Activated CD4-positive, alpha-beta memory T cell treated with anti-CD3 and anti-CD28 coated beads for 36 hours (primary cell): Measurements from ENCODE around the gene AMDHD2. TPM values are rescaled to one million over a fixed set of nuclear protein-coding genes. Genes with fewer than 3 reads are reported as not detected.
"Not testable (repeated sequence)": the region's sequence is repeated elsewhere in the genome, so short reads cannot be mapped to it uniquely, and the experiment has no call there.

Experiments
- CTCF ChIA-PET: fragments of 350-600 bp; sonication (Branson Sonifier 250); formaldehyde crosslinking; loops from one replicate; lab custom pipeline; 2021; ENCODE audit warnings: antibody characterized with exemption, inconsistent platforms; lab: Charles Lee
- POLR2A ChIA-PET: fragments of 350-600 bp; sonication (Branson Sonifier 250); formaldehyde crosslinking; loops from one replicate; lab custom pipeline; 2021; ENCODE audit warnings: antibody characterized with exemption; lab: Charles Lee
- DNase-seq: peaks from one replicate; pipeline ENCODE4 v3.0.0-alpha.2; 2020
- H3K27ac Mint-ChIP-seq: one replicate; pipeline ENCODE4 v1.8.0; 2021; ENCODE audit warnings: mixed read lengths
- H3K27me3 Mint-ChIP-seq: one replicate; pipeline ENCODE4 v1.8.0; 2021; ENCODE audit warnings: mixed read lengths
- H3K36me3 Mint-ChIP-seq: one replicate; pipeline ENCODE4 v1.8.0; 2021; ENCODE audit warnings: mixed read lengths
- H3K4me1 Mint-ChIP-seq: one replicate; pipeline ENCODE4 v1.8.0; 2021; ENCODE audit warnings: low read depth, mixed read lengths
- H3K4me3 Mint-ChIP-seq: one replicate; pipeline ENCODE4 v1.8.0; 2021; ENCODE audit warnings: mild to moderate bottlenecking, mixed read lengths
- H3K9me3 Mint-ChIP-seq: one replicate; pipeline ENCODE4 v1.8.0; 2021; ENCODE audit warnings: mixed read lengths
- intact Hi-C: fragments of 100-400 bp; cut with micrococcal nuclease; formaldehyde crosslinking; loops from one replicate; pipeline ENCODE4 v1.15.1; 2023
- total RNA-seq, 2 experiments: library from RNA; stranded (reverse); gene quantifications; one replicate each; pipeline ENCODE4 v1.2.3, GENCODE V29; 2021

The AMDHD2 gene
- total RNA-seq, 2 experiments from 2014 or later, result 28.3 to 30.5 TPM

DNA sequence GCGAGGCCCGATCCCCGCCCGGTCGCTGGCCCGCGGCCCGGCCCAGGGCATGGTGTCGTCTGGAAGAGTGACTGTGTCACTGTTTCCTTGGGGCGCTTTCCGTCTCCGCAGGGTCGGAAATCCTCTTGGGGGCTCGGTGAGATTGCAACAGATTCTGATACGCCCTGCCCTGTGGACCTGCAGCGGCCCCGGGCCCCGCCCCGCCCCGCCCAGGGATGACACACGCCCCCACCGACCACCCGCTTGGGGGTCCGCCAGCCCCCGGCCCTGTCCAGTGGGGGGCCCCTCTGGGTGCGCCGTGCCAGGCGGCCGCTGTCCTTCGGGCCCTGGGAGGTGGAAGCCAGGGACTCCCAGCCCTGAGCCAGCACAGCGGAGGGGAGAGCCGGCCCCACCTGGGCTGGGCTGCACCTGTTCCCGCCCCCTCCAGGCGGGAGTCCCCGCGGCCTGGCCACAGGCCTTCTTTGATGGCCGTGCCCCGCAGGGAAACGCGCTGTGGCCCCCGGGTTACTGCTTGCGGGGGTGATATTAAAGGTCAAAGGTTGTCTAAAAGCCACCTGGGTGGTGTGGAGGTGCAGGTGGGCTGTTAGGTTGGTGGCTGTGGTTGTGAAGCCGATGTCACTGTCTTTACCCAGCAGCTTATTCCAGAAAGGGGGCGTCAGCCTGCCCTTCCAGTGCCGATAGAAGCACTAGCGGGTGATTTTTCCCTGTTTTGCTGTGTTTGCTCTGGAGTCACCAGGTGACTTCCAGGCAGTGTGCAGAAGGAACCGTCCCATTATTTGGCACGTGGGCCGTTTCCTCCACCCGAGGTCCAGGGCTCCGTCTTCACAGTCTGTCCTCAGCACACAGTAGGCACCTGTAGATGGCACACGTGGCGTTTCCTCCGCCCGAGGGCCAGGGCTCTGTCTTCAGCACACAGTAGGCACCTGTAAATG is 44.5 kb upstream of the AMDHD2 start:
- intact Hi-C loops, result no loop called here
- peaks cover 15% of the 10 kb centered on the region for H3K4me1 Mint-ChIP-seq
- H3K9me3 Mint-ChIP-seq, result no peaks in the 10 kb centered on the region
- POLR2A ChIA-PET, result interaction anchor here (0.6 to 1.4 kb wide), 5 partner anchors 16 to 437 kb away, joined by 3 to 4 read pairs (median 3); partner anchors contain the start of genes ATP6V0C and TEDC2
- H3K36me3 Mint-ChIP-seq, result no peaks in the 10 kb centered on the region
- peak; percentile 59 for DNase-seq
- peaks cover 12% of the 10 kb centered on the region for H3K27me3 Mint-ChIP-seq
- no peak overlapping the region for H3K27ac Mint-ChIP-seq
- peak overlapping the region; percentile 57 for H3K4me3 Mint-ChIP-seq
- CTCF ChIA-PET, result interaction anchor here (1.3 to 1.9 kb wide), 3 partner anchors 11 to 26 kb away, joined by 4 to 8 read pairs (median 5); partner anchors contain the start of gene TEDC2

GRCh38 chr16:2476345-2476720 is 43.8 kb upstream of the AMDHD2 start:
- Mint-ChIP-seq H3K27me3 (peaks cover 12% of the 10 kb centered on the region), H3K27ac (no peak overlapping the region), H3K4me1 (peaks cover 15% of the 10 kb centered on the region), H3K36me3 (no peaks in the 10 kb centered on the region), H3K4me3 (peak overlapping the region; percentile 57), H3K9me3 (no peaks in the 10 kb centered on the region)
- ChIA-PET POLR2A (no interaction called here), CTCF (no interaction called here)
- intact Hi-C loops, result no loop called here
- DNase-seq, result no peak

GRCh38 chr16:2476741-2477140 is 43.4 kb upstream of the AMDHD2 start:
- Mint-ChIP-seq H3K9me3 (no peaks in the 10 kb centered on the region), H3K4me3 (peak overlapping the region; percentile 57), H3K36me3 (no peaks in the 10 kb centered on the region), H3K27ac (no peak overlapping the region), H3K27me3 (peaks cover 12% of the 10 kb centered on the region), H3K4me1 (peaks cover 15% of the 10 kb centered on the region)
- ChIA-PET CTCF (no interaction called here), POLR2A (no interaction called here)
- intact Hi-C loops, result no loop called here
- no peak for DNase-seq

DNA sequence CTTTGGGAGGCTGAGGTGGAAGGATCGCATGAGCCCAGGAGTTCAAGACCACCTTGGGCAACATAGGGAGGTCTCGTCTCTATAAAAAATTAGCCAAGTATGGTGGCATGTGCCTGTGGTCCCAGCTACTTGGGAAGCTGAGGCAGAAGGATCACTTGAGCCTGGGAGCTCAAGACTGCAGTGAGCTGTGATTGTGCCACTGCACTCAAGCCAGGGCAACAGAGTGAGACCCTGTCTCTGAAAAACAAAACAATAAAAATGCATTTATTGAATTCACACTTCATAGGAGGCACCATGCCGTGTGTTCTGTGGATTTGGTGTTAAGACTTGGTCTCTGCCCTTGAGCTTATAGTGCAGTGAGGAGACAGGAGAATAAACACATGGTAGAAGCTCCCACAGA is 42.8 kb upstream of the AMDHD2 start:
- intact Hi-C loops, result no loop called here
- no peak overlapping the region for H3K27ac Mint-ChIP-seq
- CTCF ChIA-PET, result no interaction called here

GRCh38 chr16:2478279-2478678 is 41.9 kb upstream of the AMDHD2 start:
- ChIA-PET CTCF (no interaction called here), POLR2A (no interaction called here)
- Mint-ChIP-seq H3K9me3 (no peaks in the 10 kb centered on the region), H3K36me3 (no peaks in the 10 kb centered on the region), H3K4me1 (peaks cover 10% of the 10 kb centered on the region), H3K27ac (no peak overlapping the region), H3K27me3 (peaks cover under 1% of the 10 kb centered on the region), H3K4me3 (no peak overlapping the region)
- intact Hi-C loops, result no loop called here
- no peak for DNase-seq

More for the DNA sequence above, 42.8 kb upstream of the AMDHD2 start:
- Mint-ChIP-seq H3K27me3 (peaks cover 8% of the 10 kb centered on the region), H3K4me3 (no peak overlapping the region), H3K36me3 (no peaks in the 10 kb centered on the region), H3K4me1 (peaks cover 15% of the 10 kb centered on the region), H3K9me3 (no peaks in the 10 kb centered on the region)
- DNase-seq, result no peak
- POLR2A ChIA-PET, result no interaction called here

DNA sequence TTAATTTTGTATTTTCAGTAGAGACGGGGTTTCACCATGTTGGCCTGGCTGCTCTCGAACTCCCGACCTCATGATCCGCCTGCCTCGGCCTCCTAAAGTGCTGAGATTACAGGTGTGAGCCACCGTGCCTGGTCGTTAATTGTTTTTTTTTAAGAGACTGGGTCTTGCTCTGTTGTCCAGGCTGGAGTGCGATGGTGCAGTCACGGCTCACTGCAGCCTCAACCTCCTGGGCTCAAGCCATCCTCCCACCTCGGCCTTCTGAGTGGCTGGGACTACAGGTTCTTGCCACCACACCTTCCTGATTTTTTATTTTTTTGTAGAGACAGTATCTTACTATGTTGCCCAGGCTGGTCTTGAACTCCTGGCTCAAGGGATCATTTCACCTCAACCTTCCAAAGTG is 40.2 kb upstream of the AMDHD2 start:
- POLR2A ChIA-PET, H3K9me3 Mint-ChIP-seq, H3K27me3 Mint-ChIP-seq, H3K4me3 Mint-ChIP-seq, DNase-seq, H3K4me1 Mint-ChIP-seq, CTCF ChIA-PET, H3K27ac Mint-ChIP-seq, H3K36me3 Mint-ChIP-seq, intact Hi-C loops: not testable (repeated sequence)

DNA sequence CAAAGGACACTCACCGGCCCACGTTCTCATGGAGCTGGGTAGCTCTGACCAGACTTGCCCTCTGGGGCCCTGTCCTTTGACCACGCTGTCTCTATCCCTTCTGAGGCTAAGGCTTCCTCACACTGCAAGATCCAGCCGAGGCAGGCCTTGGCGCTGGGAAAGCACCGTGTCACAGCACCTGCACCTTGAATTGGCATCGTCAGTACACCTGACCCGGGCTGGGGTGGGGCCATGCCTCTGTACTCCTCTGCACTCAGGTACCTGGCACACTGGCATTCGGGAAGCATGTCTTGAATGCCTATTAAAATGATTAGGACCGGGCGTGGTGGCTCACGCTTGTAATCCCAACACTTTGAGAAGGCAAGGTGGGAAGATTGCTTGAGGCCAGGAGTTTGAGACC is 39.2 kb upstream of the AMDHD2 start:
- no peaks in the 10 kb centered on the region for H3K9me3 Mint-ChIP-seq
- H3K27ac Mint-ChIP-seq, result no peak overlapping the region
- CTCF ChIA-PET, result no interaction called here
- POLR2A ChIA-PET, result no interaction called here
- intact Hi-C loops, result no loop called here
- peaks cover 6% of the 10 kb centered on the region for H3K4me1 Mint-ChIP-seq
- H3K27me3 Mint-ChIP-seq, result no peaks in the 10 kb centered on the region
- no peak for DNase-seq
- no peaks in the 10 kb centered on the region for H3K36me3 Mint-ChIP-seq
- no peak overlapping the region for H3K4me3 Mint-ChIP-seq

DNA sequence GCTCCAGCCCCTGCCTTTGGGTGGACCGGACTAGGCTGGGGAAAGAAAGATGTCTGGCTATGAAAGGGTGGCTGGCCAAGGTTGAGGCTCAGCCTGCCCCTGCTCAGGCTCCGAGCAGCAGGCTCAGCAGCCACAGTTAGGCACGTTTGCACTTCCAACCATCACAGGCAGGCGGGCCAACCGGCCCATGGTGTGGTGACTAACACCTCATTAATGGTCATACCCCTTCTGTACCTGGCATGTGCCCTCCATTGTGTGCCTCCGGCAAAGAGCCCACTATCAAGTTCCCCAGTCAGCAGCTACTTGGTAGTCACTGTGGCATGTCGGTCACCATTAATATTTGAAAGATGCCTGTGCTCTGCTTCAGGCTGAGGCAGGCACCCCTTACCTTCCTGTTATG is 38.5 kb upstream of the AMDHD2 start:
- ChIA-PET CTCF (no interaction called here), POLR2A (no interaction called here)
- no peak for DNase-seq
- Mint-ChIP-seq H3K27ac (no peak overlapping the region), H3K9me3 (no peaks in the 10 kb centered on the region), H3K36me3 (no peaks in the 10 kb centered on the region), H3K4me1 (peaks cover 3% of the 10 kb centered on the region), H3K27me3 (no peaks in the 10 kb centered on the region), H3K4me3 (no peak overlapping the region)
- intact Hi-C loops, result no loop called here

DNA sequence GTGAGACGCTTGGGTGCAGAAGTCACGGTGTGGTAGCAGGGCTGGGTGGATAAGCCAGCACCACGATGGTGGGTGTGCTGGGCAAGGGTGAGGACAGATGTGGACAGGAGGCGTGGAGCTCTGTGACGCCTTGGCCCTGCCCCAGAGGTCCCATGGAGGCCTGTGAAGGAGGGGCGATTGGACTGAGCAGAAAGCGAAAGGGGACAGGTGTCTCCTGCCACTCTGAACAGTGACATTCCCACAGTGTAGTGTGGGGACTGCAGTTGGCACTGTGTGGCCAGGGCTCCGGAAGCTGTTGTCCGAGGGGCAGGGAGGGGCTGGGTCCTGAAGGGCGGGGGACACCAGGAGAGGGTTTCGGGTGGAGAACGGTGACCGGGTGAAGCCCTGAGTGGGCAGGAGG is 37.9 kb upstream of the AMDHD2 start:
- CTCF ChIA-PET, result no interaction called here
- POLR2A ChIA-PET, result no interaction called here
- Mint-ChIP-seq H3K9me3 (no peaks in the 10 kb centered on the region), H3K27me3 (no peaks in the 10 kb centered on the region), H3K36me3 (no peaks in the 10 kb centered on the region), H3K4me3 (no peak overlapping the region), H3K4me1 (peaks cover 9% of the 10 kb centered on the region), H3K27ac (no peak overlapping the region)
- intact Hi-C loops, result no loop called here
- no peak for DNase-seq

DNA sequence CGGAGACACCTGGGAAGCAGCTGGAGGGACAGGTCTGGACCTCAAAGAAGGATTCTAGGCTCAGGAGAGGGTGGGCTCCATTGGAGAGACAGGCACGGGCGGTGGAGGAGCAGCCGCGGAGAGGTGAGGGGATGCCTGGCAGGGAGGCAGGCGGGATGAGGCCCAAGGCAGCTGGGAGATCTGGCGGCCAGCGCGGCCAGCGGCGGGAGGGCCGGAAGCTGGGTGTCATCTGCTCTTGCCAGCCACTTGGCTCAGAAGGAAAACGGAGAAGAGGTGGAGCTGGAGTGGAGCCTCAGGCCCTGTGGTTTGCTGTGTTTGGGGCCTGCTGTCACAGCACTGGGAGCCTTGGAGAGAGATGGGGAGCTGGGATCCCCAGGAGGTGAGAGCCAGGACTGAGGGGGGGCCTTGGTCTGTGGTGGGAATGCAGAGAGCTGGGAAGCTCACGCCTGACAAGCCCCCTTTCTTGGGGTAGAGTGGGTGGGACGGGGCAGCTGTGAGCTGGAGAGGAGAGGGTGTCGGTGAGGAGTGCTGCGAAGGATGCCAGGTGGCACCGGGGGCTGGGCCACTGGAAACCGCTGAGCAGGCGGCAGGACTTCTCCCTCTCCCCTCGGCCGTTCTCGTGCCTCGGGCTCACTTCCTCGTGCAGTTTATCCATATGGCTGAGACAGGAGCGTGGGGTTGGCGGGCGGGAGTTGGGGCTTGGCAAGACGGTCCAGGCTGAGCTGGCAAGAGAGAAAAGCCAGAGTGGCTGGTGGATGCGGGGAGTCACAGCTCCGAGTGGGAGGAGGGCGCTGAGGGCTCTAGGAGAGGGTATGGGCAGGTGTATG is 37.2 kb upstream of the AMDHD2 start:
- CTCF ChIA-PET, result interaction anchor here (0.6 to 1.0 kb wide), 2 partner anchors 18 to 232 kb away, joined by 3 to 4 read pairs; no protein-coding TSS in a partner anchor
- H3K36me3 Mint-ChIP-seq, result no peaks in the 10 kb centered on the region
- intact Hi-C loops, result no loop called here
- no peaks in the 10 kb centered on the region for H3K27me3 Mint-ChIP-seq
- H3K9me3 Mint-ChIP-seq, result no peaks in the 10 kb centered on the region
- POLR2A ChIA-PET, result no interaction called here
- H3K4me3 Mint-ChIP-seq, result no peak overlapping the region
- H3K4me1 Mint-ChIP-seq, result peaks cover 13% of the 10 kb centered on the region
- no peak overlapping the region for H3K27ac Mint-ChIP-seq
- no peak for DNase-seq

- ChIA-PET CTCF (interaction anchor here (1.4 kb wide), 1 partner anchor 17 kb away, joined by 3 read pairs; no protein-coding TSS in a partner anchor), POLR2A (no interaction called here)
- DNase-seq, result no peak
- Mint-ChIP-seq H3K27ac (no peak overlapping the region), H3K4me3 (no peak overlapping the region), H3K4me1 (peaks cover 13% of the 10 kb centered on the region), H3K27me3 (no peaks in the 10 kb centered on the region), H3K36me3 (no peaks in the 10 kb centered on the region), H3K9me3 (no peaks in the 10 kb centered on the region)
- intact Hi-C loops, result no loop called here
Measured at GRCh38 chr16:2483939-2484897, 36.0 kb upstream of the AMDHD2 start.
